HEK293T (cell line): ENCODE results near the gene MAFF.

Experiments
- CTCF ChIA-PET: fragments of 350-600 bp; formaldehyde crosslinking; extraction: SDS; loops from one replicate; lab custom pipeline; 2021; ENCODE audit warnings: antibody characterized with exemption, inconsistent platforms; lab: Yijun Ruan, JAX
- POLR2A ChIA-PET: fragments of 350-600 bp; formaldehyde crosslinking; extraction: SDS; loops from one replicate; lab custom pipeline; 2020; ENCODE audit warnings: antibody characterized with exemption, inconsistent platforms; lab: Yijun Ruan, JAX
- DNase-seq: peaks from one replicate; pipeline ENCODE4 v3.0.0; 2012; ENCODE audit warnings: mixed read lengths; ENCODE audit errors: extremely low spot score
- ARNT ChIP-seq: fragments of 450-650 bp; IDR thresholded peaks from 2 replicates; pipeline ENCODE4 v1.6.1; 2017; ENCODE audit warnings: mild to moderate bottlenecking
- BHLHE40 ChIP-seq: fragments of 450-650 bp; IDR thresholded peaks from 2 replicates; pipeline ENCODE4 v1.6.1; 2016; ENCODE audit warnings: mild to moderate bottlenecking, moderate library complexity, borderline replicate concordance
- CTBP1 ChIP-seq: fragments of 450-650 bp; IDR thresholded peaks from 2 replicates; pipeline ENCODE4 v1.6.1; 2016; ENCODE audit warnings: borderline replicate concordance
- ELF4 ChIP-seq: fragments of 450-650 bp; IDR thresholded peaks from 2 replicates; pipeline ENCODE4 v1.6.1; 2017; ENCODE audit warnings: antibody characterized with exemption
- FOXA1 ChIP-seq: fragments of 450-650 bp; IDR thresholded peaks from 2 replicates; pipeline ENCODE4 v1.6.1; 2016; ENCODE audit warnings: mild to moderate bottlenecking
- FOXK2 ChIP-seq: fragments of 450-650 bp; IDR thresholded peaks from 2 replicates; pipeline ENCODE4 v1.6.1; 2016; ENCODE audit warnings: mild to moderate bottlenecking
- FOXM1 ChIP-seq: fragments of 450-650 bp; IDR thresholded peaks from 2 replicates; pipeline ENCODE4 v1.6.1; 2017; ENCODE audit warnings: mild to moderate bottlenecking, borderline replicate concordance
- HDGF ChIP-seq: fragments of 450-650 bp; IDR thresholded peaks from 2 replicates; pipeline ENCODE4 v1.6.1; 2017; ENCODE audit warnings: antibody characterized with exemption, borderline replicate concordance
- L3MBTL2 ChIP-seq: fragments of 450-650 bp; conservative IDR thresholded peaks from 2 replicates; pipeline ENCODE4 v1.6.1; 2016; ENCODE audit warnings: mild to moderate bottlenecking
- LEF1 ChIP-seq: fragments of 450-650 bp; IDR thresholded peaks from 2 replicates; pipeline ENCODE4 v1.6.1; 2017; ENCODE audit warnings: mild to moderate bottlenecking, borderline replicate concordance
- NFRKB ChIP-seq: fragments of 450-650 bp; IDR thresholded peaks from 2 replicates; pipeline ENCODE4 v1.6.1; 2016; ENCODE audit warnings: mild to moderate bottlenecking, moderate library complexity
- SP1 ChIP-seq: fragments of 450-650 bp; IDR thresholded peaks from 2 replicates; pipeline ENCODE4 v1.6.1; 2017
- SUZ12 ChIP-seq: fragments of 450-650 bp; IDR thresholded peaks from 2 replicates; pipeline ENCODE4 v1.6.1; 2016; ENCODE audit warnings: mild to moderate bottlenecking
- TARDBP ChIP-seq: fragments of 450-650 bp; IDR thresholded peaks from 2 replicates; pipeline ENCODE4 v1.6.1; 2016
- ZNF384 ChIP-seq: fragments of 450-650 bp; IDR thresholded peaks from 2 replicates; pipeline ENCODE4 v1.6.1; 2016
- TF ChIP-seq, protein P1 (sequence below): fragments of 450-650 bp; IDR thresholded peaks from 2 replicates; pipeline ENCODE4 v1.6.1; 2016

Gene MAFF

DNA sequence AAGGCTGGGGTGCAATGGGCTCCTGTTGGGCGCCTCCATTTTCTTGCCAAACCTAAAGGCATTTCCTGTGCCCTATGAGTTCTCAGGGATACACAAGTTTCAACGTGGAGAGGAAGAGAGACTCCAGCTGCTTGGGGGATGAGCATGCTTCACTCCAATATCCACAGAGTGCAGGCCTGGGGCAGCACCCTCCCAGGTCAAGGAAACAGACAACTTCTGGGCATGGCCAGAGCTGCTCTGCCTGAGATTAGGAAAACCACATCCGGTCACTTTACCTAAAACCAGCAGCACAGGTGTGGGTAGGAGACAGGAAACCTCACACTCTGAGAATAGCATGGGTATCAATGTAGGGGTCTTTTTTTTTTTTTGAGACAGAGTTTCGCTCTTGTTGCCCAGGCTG is 42.3 kb downstream of the MAFF start:
- POLR2A ChIA-PET = no interaction called here
- CTCF ChIA-PET = no interaction called here
- TF ChIP-seq ARNT (no peak), SUZ12 (no peak)
- no peak for DNase-seq

DNA sequence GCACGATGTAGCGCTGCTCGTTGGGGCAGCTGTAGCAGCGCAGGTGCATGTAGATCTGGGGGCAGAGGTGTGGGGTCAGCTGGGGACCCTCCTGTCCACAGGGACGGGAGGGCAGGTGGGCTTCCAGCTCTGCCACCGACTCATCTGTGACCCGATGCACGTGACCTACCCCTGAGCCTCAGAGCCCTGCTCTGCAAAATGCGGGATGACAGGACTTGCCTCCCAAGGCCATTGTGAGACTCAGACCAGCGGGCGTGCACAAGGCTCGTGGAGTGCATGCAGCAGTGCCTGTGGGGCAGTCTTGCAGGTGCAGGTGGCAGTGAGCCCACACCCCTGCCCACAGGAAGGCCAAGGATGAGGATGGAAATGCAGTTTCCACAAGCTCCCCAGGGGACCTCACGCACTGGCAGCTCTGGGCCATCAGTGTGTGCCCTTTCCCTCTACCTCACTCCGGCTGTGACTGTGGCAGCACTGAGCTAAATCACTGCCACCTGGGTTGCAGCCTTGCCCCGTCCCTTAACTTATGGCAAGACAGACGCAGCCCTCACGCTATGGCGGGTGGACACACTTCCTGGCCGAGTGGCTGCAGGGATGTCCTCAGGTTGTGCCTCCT is 44.4 kb downstream of the MAFF start:
- DNase-seq = no peak
- ChIA-PET POLR2A (interaction anchor here (0.9 to 1.0 kb wide), 2 partner anchors 9 to 12 kb away, joined by 3 read pairs; no protein-coding TSS in a partner anchor), CTCF (interaction anchor here (0.6 kb wide), 1 partner anchor 12 kb away, joined by 4 read pairs; no protein-coding TSS in a partner anchor)
- TF ChIP-seq SUZ12 (no peak), L3MBTL2 (no peak), FOXA1 (no peak), HDGF (no peak), NFRKB (no peak), FOXK2 (no peak), BHLHE40 (no peak), FOXM1 (no peak), ELF4 (no peak), TARDBP (no peak), ARNT (no peak)

DNA sequence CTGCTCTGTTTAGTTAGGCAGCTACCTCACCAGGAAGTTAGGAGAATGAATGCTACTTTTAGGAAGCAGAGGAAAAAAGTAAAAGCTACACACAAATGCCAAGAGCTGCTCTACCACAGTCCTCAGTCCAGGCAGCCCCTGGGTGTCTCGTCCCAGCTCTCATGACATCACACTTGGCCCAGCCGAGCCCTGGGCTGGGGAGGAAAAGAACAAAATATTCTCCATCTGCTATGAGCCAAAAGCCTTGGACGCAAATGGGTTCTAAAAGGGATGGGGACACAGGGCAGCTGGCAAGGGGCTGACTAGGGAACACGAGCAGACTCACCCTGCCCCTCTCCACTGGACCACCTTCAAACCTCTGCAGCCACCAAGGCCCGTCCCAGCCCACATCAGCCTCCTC is 44.9 kb downstream of the MAFF start:
- no peak for DNase-seq
- TF ChIP-seq SUZ12 (no peak), FOXK2 (no peak), ARNT (no peak), HDGF (no peak), ZNF384 (no peak), SP1 (no peak), FOXA1 (no peak), ELF4 (no peak), TARDBP (no peak)
- POLR2A ChIA-PET = interaction anchor here (0.9 to 1.0 kb wide), 2 partner anchors 10 to 12 kb away, joined by 3 read pairs; no protein-coding TSS in a partner anchor
- CTCF ChIA-PET = interaction anchor here (0.6 kb wide), 1 partner anchor 12 kb away, joined by 4 read pairs; no protein-coding TSS in a partner anchor

DNA sequence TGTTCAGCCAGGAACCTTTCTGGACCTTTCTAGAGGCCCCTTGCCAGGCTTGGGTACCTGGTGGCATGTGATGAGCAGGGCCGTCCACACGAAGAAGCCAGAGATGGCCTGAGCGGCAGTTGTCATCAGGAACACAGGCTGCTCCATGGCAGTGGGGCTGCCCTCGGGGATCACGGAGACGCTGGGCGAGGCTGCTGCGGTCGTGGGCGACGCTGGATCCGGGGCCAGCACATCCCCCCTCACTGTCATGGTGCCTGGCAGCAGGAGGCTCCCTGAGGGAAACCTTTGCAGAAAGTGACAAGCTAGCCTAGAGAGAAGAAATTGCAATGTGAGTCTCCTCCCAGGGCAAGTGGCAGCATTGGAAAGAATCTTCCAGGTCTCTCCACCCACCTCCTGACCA is 45.9 kb downstream of the MAFF start:
- ChIA-PET POLR2A (no interaction called here), CTCF (no interaction called here)
- TF ChIP-seq LEF1 (no peak), SUZ12 (no peak), FOXK2 (no peak), FOXA1 (no peak), HDGF (no peak), L3MBTL2 (no peak), SP1 (no peak), ARNT (no peak), CTBP1 (no peak), BHLHE40 (no peak), TARDBP (no peak), NFRKB (no peak), ELF4 (no peak), ZNF384 (no peak), FOXM1 (no peak)
- TF ChIP-seq, protein P1, sequence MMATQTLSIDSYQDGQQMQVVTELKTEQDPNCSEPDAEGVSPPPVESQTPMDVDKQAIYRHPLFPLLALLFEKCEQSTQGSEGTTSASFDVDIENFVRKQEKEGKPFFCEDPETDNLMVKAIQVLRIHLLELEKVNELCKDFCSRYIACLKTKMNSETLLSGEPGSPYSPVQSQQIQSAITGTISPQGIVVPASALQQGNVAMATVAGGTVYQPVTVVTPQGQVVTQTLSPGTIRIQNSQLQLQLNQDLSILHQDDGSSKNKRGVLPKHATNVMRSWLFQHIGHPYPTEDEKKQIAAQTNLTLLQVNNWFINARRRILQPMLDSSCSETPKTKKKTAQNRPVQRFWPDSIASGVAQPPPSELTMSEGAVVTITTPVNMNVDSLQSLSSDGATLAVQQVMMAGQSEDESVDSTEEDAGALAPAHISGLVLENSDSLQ = no peak
- no peak for DNase-seq

DNA sequence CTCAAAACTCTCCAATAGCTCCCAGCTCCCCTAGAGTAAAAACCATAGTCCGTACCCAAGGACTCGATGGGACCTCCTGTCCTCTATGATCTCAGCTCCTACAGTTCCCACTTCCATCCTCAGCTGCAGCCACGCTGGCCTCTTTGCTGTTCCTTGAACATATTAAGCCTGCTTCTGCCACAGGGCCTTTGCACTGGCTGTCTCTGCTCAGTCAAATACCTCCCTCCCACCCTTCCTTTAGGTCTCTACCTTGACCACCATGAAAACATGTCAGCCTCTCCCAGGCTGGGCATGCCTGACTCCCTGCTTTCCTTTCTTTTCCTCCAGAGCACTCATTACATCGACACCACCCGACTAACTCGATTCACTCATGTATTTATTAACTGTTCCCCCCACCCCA is 46.5 kb downstream of the MAFF start:
- no peak for TF ChIP-seq TARDBP
- no peak for TF ChIP-seq SUZ12
- TF ChIP-seq, protein P1 = no peak
- no peak for DNase-seq
- ChIA-PET CTCF (no interaction called here), POLR2A (no interaction called here)

DNA sequence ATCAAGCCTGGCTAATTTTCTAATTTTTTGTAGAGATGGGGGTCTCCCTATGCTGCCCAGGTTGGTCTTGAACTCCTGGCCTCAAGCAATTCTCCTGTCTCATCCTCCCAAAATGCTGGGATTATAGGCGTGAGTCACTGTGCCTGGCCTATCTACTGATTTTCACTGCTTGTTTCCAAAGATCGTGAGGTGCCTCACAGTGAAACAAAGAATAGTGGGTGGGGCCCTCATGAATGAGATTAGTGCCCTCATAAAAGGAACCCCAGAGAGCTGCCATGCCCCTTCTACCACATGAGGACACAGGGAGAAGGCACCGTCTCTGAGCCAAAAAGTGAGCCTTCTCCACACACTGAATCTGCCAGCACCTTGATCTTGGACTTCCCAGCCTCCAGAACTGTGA is 47.5 kb downstream of the MAFF start:
- TF ChIP-seq CTBP1 = no peak
- TF ChIP-seq NFRKB = no peak
- no peak for TF ChIP-seq ARNT
- no peak for TF ChIP-seq ELF4
- TF ChIP-seq SUZ12 = no peak
- no peak for TF ChIP-seq LEF1
- TF ChIP-seq, protein P1 = no peak
- TF ChIP-seq FOXK2 = no peak
- TF ChIP-seq BHLHE40 = no peak
- no peak for TF ChIP-seq SP1
- TF ChIP-seq HDGF = no peak
- no peak for TF ChIP-seq ZNF384
- TF ChIP-seq FOXM1 = no peak
- no peak for DNase-seq
- ChIA-PET CTCF (no interaction called here), POLR2A (no interaction called here)
